ENCODE results near the gene DDA1. TPM values are rescaled to one million over a fixed set of nuclear protein-coding genes. Genes with fewer than 3 reads are reported as not detected.

Gene DDA1
- total and polyA plus RNA-seq, 10 of the 15 experiments (the other 5 are each of a cell fraction or from before 2014, with no cell fraction given), result 0.76 to 71.0 (median 39.4) TPM

GRCh38 chr19:17303167-17303939 is 6.0 kb upstream of the DDA1 start, which contains the start of gene ABHD8 (continued):
- TF ChIP-seq RELB (IDR thresholded peaks at IDR 0.05; ENCODE audit: low read depth), result no peak
- TF ChIP-seq POLR2AphosphoS2 (IDR thresholded peaks at IDR 0.05; ENCODE audit: low read depth, low read length), result 0 out of 2 replicates have a peak, but pooled peaks have one; percentile 29
- no peak for TF ChIP-seq NFXL1 (IDR thresholded peaks at IDR 0.05; ENCODE audit: borderline replicate concordance)
- TF ChIP-seq FOS (IDR thresholded peaks at IDR 0.05; ENCODE audit: borderline replicate concordance, extremely low read depth, insufficient read length), result peak; percentile 55
- TF ChIP-seq DPF2 (IDR thresholded peaks at IDR 0.05), result peak; percentile 98
- TF ChIP-seq BACH1 (IDR thresholded peaks at IDR 0.05; ENCODE audit: borderline replicate concordance), result peak; percentile 34; the same call in 1 of the 2 replicates
- peak; percentile 93 for TF ChIP-seq CHD2 (IDR thresholded peaks at IDR 0.05; ENCODE audit: borderline replicate concordance, low read depth, low read length)
- peak; percentile 71 for TF ChIP-seq SMARCA5 (IDR thresholded peaks at IDR 0.05)
- TF ChIP-seq USF2 (IDR thresholded peaks at IDR 0.05; ENCODE audit: borderline replicate concordance, low read depth, low read length), result peak; percentile 40
- 0 out of 2 replicates have a peak, but pooled peaks have one; percentile 3 for TF ChIP-seq HSF1 (IDR thresholded peaks at IDR 0.05; ENCODE audit: low read depth, low read length)
- peak in 1 of 2 experiments; percentile 66; a peak in 2 of 3 replicates for TF ChIP-seq EGR1 (IDR thresholded peaks at IDR 0.05; ENCODE audit: borderline replicate concordance in 1 of 2, low read depth in 2 of 2, low read length in 2 of 2)
- peak; percentile 89 for TF ChIP-seq NR2F1 (conservative IDR thresholded peaks at IDR 0.05)
- no peak for TF ChIP-seq ZNF384 (IDR thresholded peaks at IDR 0.05; ENCODE audit: borderline replicate concordance, low read depth, low read length)
- 0 out of 2 replicates have a peak, but pooled peaks have one; percentile 25 for TF ChIP-seq IKZF1 (conservative IDR thresholded peaks at IDR 0.05)
- TF ChIP-seq CREB1 (IDR thresholded peaks at IDR 0.05; ENCODE audit: low read depth), result peak; percentile 81
- peak; percentile 70 for TF ChIP-seq NKRF (conservative IDR thresholded peaks at IDR 0.05)
- TF ChIP-seq HCFC1 (IDR thresholded peaks at IDR 0.05; ENCODE audit: low read length), result 0 out of 2 replicates have a peak, but pooled peaks have one; percentile 21
- TF ChIP-seq TCF12 (IDR thresholded peaks at IDR 0.05; ENCODE audit: low read depth, low read length), result 0 out of 2 replicates have a peak, but pooled peaks have one; percentile 20
- peak; percentile 66; the same call in 1 of the 2 replicates for TF ChIP-seq POLR2A (IDR thresholded peaks at IDR 0.05; ENCODE audit: low read depth, low read length)
- TF ChIP-seq ZSCAN29 (IDR thresholded peaks at IDR 0.05), result peak; percentile 99
- peak; percentile 32; the same call in 1 of the 2 replicates for TF ChIP-seq YY1 (IDR thresholded peaks at IDR 0.05; ENCODE audit: low read depth, low read length)
- peak; percentile 61; the same call in 1 of the 2 replicates for TF ChIP-seq SIN3A (IDR thresholded peaks at IDR 0.05; ENCODE audit: low read depth, low read length)
- peak; percentile 83 for TF ChIP-seq NFYB (IDR thresholded peaks at IDR 0.05; ENCODE audit: insufficient read depth, low read depth, low read length)

Data from GM12878 (cell line).